IMR-90 (cell line): ENCODE measurements around the gene CEP290. TPM values are rescaled to one million over a fixed set of nuclear protein-coding genes. Genes with fewer than 3 reads are reported as not detected.

Experiments
- ATAC-seq: fragments of 200-7000 bp; cut with Tn5 transposase; 2 replicates; pipeline ENCODE4 v1.9.1; 2020; ENCODE audit warnings: low read depth, mild to moderate bottlenecking, moderate library complexity
- BruUV-seq: library from RNA; stranded (reverse); fragments of 400-500 nt; replicated peaks from 2 replicates; lab custom pipeline; 2021; lab: Mats Ljungman, UMichigan
- CTCF ChIA-PET: fragments of 300-600 bp; formaldehyde crosslinking; extraction: SDS; loops from one replicate; lab custom pipeline; 2021; ENCODE audit warnings: antibody characterized with exemption; lab: Yijun Ruan, JAX
- POLR2A ChIA-PET: fragments of 300-600 bp; sonication (Branson Sonifier 250); formaldehyde crosslinking; loops from one replicate; lab custom pipeline; 2022; ENCODE audit warnings: antibody characterized with exemption; ENCODE audit not compliant: unreplicated experiment; lab: Charles Lee
- DNase-seq: peaks from one replicate; pipeline ENCODE4 v3.0.0; 2013
- H2AFZ ChIP-seq: replicated peaks from 2 replicates; pipeline ENCODE3; 2013; ENCODE audit warnings: low read length, mild to moderate bottlenecking; ENCODE audit not compliant: poor library complexity
- H2AK5ac ChIP-seq: 2 replicates; pipeline ENCODE4 v1.6.1; 2013; ENCODE audit warnings: low read depth, low read length, inconsistent platforms
- H2AK9ac ChIP-seq: replicated peaks from 2 replicates; pipeline ENCODE3; 2013; ENCODE audit warnings: mild to moderate bottlenecking, low read depth, low read length, moderate library complexity; ENCODE audit not compliant: poor library complexity
- H2BK120ac ChIP-seq: 2 replicates; pipeline ENCODE4 v1.6.1; 2013; ENCODE audit warnings: low read depth, low read length, inconsistent platforms
- H2BK15ac ChIP-seq: 3 replicates; pipeline ENCODE4 v1.6.1; 2013; ENCODE audit warnings: low read depth, low read length, inconsistent platforms
- H2BK20ac ChIP-seq: 2 replicates; pipeline ENCODE4 v1.6.1; 2013; ENCODE audit warnings: low read depth, mild to moderate bottlenecking, inconsistent platforms, low read length, moderate library complexity
- H2BK5ac ChIP-seq: 2 replicates; pipeline ENCODE4 v1.6.1; 2013; ENCODE audit warnings: mild to moderate bottlenecking, low read depth, low read length, inconsistent platforms; ENCODE audit not compliant: poor library complexity, severe bottlenecking
- H3K14ac ChIP-seq: replicated peaks from 2 replicates; pipeline ENCODE4 v1.6.1; 2013; ENCODE audit warnings: low read depth, low read length, inconsistent platforms
- H3K18ac ChIP-seq: 2 replicates; pipeline ENCODE4 v1.6.1; 2013; ENCODE audit warnings: low read depth, low read length, control low read depth
- H3K23ac ChIP-seq: 2 replicates; pipeline ENCODE4 v1.6.1; 2013; ENCODE audit warnings: low read depth, low read length, inconsistent platforms
- H3K27ac ChIP-seq: 2 replicates; pipeline ENCODE4 v1.5.1; 2013; ENCODE audit warnings: mild to moderate bottlenecking, control low read depth, low read length; ENCODE audit not compliant: insufficient read depth
- H3K27me3 ChIP-seq: 2 replicates; pipeline ENCODE4 v1.6.1; 2013; ENCODE audit warnings: low read length; ENCODE audit not compliant: control insufficient read depth, insufficient read depth
- H3K36me3 ChIP-seq: 2 replicates; pipeline ENCODE4 v1.6.1; 2013; ENCODE audit warnings: low read length, mixed read lengths; ENCODE audit not compliant: control insufficient read depth, insufficient read depth
- H3K4ac ChIP-seq: 2 replicates; pipeline ENCODE4 v1.6.1; 2013; ENCODE audit warnings: low read depth, low read length, inconsistent platforms
- H3K4me1 ChIP-seq: 2 replicates; pipeline ENCODE4 v1.6.1; 2013; ENCODE audit warnings: low read length, mixed read lengths; ENCODE audit not compliant: control insufficient read depth, insufficient read depth
- H3K4me2 ChIP-seq: 2 replicates; pipeline ENCODE4 v1.6.1; 2013; ENCODE audit warnings: low read depth, mild to moderate bottlenecking, control low read depth, low read length, moderate library complexity
- H3K4me3 ChIP-seq: 2 replicates; pipeline ENCODE4 v1.5.1; 2013; ENCODE audit warnings: low read depth, mild to moderate bottlenecking, control low read depth, low read length, moderate library complexity; ENCODE audit not compliant: insufficient read depth
- H3K56ac ChIP-seq: 2 replicates; pipeline ENCODE4 v1.6.1; 2013; ENCODE audit warnings: low read length, inconsistent platforms; ENCODE audit not compliant: insufficient read depth; ENCODE audit errors: extremely low read depth
- H3K79me1 ChIP-seq, 2 experiments: 2 replicates each; pipeline ENCODE4 v1.6.1; 2013; ENCODE audit warnings: low read length in 2 of 2, inconsistent platforms in 1 of 2, low read depth in 1 of 2
- H3K9ac ChIP-seq: 2 replicates; pipeline ENCODE4 v1.6.1; 2013; ENCODE audit warnings: low read depth, low read length, control low read depth
- H3K9me1 ChIP-seq: 2 replicates; pipeline ENCODE4 v1.6.1; 2013; ENCODE audit warnings: low read length, inconsistent platforms; ENCODE audit not compliant: insufficient read depth
- H3K9me3 ChIP-seq: 2 replicates; pipeline ENCODE4 v1.6.1; 2013; ENCODE audit warnings: low read length; ENCODE audit not compliant: control insufficient read depth, insufficient read depth
- H4K20me1 ChIP-seq: 2 replicates; pipeline ENCODE4 v1.6.1; 2013; ENCODE audit warnings: low read length, inconsistent platforms; ENCODE audit not compliant: insufficient read depth
- H4K5ac ChIP-seq: 2 replicates; pipeline ENCODE4 v1.6.1; 2013; ENCODE audit warnings: mild to moderate bottlenecking, low read depth, low read length, control low read depth
- H4K8ac ChIP-seq, 2 experiments: 2 replicates each; pipeline ENCODE4 v1.6.1; 2013; ENCODE audit warnings: low read depth in 2 of 2, low read length in 2 of 2, control low read depth in 1 of 2, inconsistent platforms in 1 of 2
- H4K91ac ChIP-seq: 2 replicates; pipeline ENCODE4 v1.6.1; 2013; ENCODE audit warnings: low read depth, low read length, inconsistent platforms; ENCODE audit not compliant: insufficient read depth
- BHLHE40 ChIP-seq: fragments of 150-350 bp; IDR thresholded peaks from 2 replicates; pipeline ENCODE4 v1.6.1; 2016; ENCODE audit warnings: mild to moderate bottlenecking, low read depth, low read length
- CEBPB ChIP-seq: IDR thresholded peaks from 2 replicates; pipeline ENCODE4 v1.6.1; 2012; ENCODE audit warnings: low read depth, low read length, improper control_type of control experiment
- CHD1 ChIP-seq: IDR thresholded peaks from 2 replicates; pipeline ENCODE4 v1.6.1; 2012; ENCODE audit warnings: low read depth, low read length, improper control_type of control experiment
- ELK1 ChIP-seq: fragments of 150-350 bp; IDR thresholded peaks from 2 replicates; pipeline ENCODE4 v1.6.1; 2016; ENCODE audit warnings: low read depth, mild to moderate bottlenecking, low read length, moderate library complexity, borderline replicate concordance
- FOS ChIP-seq: fragments of 150-350 bp; IDR thresholded peaks from 2 replicates; pipeline ENCODE4 v1.6.1; 2016; ENCODE audit warnings: low read depth, low read length
- MAFK ChIP-seq: IDR thresholded peaks from 2 replicates; pipeline ENCODE4 v1.6.1; 2012; ENCODE audit warnings: low read depth, low read length, improper control_type of control experiment
- MAZ ChIP-seq: IDR thresholded peaks from 2 replicates; pipeline ENCODE4 v1.6.1; 2012; ENCODE audit warnings: low read depth, mild to moderate bottlenecking, low read length, improper control_type of control experiment, moderate library complexity, borderline replicate concordance
- MXI1 ChIP-seq: IDR thresholded peaks from 2 replicates; pipeline ENCODE4 v1.6.1; 2012; ENCODE audit warnings: low read depth, mild to moderate bottlenecking, low read length, moderate library complexity, borderline replicate concordance
- NFE2L2 ChIP-seq: fragments of 150-350 bp; IDR thresholded peaks from 2 replicates; pipeline ENCODE4 v1.6.1; 2016; ENCODE audit warnings: low read depth, mild to moderate bottlenecking, low read length
- POLR2A ChIP-seq: IDR thresholded peaks from 2 replicates; pipeline ENCODE4 v1.6.1; 2012; ENCODE audit warnings: mild to moderate bottlenecking, low read depth, low read length
- RCOR1 ChIP-seq: IDR thresholded peaks from 2 replicates; pipeline ENCODE4 v1.6.1; 2012; ENCODE audit warnings: mild to moderate bottlenecking, low read length, improper control_type of control experiment; ENCODE audit not compliant: insufficient replicate concordance
- RFX5 ChIP-seq: IDR thresholded peaks from 2 replicates; pipeline ENCODE4 v1.8.0; 2012; ENCODE audit warnings: low read depth, mild to moderate bottlenecking, low read length, moderate library complexity
- SMC3 ChIP-seq: fragments of 150-350 bp; IDR thresholded peaks from 2 replicates; pipeline ENCODE4 v1.6.1; 2016; ENCODE audit warnings: low read depth, mild to moderate bottlenecking, antibody characterized with exemption, low read length, moderate library complexity
- WGBS, 2 experiments: methylation state at CpG; one replicate each; pipeline versions ENCODE4 v1.1.5 to v1.1.7; 2013; ENCODE audit warnings: missing lambda C conversion rate in 2 of 2; ENCODE audit not compliant: insufficient read length in 1 of 2; ENCODE audit errors: extremely low coverage in 2 of 2; 5-methylcytosine and 5-hydroxymethylcytosine counted together
- dilution Hi-C: fragments of 300-500 bp; cut with HindIII; formaldehyde crosslinking; loops from one replicate; pipeline ENCODE4 v1.14.3; 2018; ENCODE audit warnings: low sequenced_read_pairs; ENCODE audit not compliant: unreplicated experiment
- in situ Hi-C: fragments of 300-500 bp; cut with MboI; formaldehyde crosslinking; loops from 3 replicates; pipeline ENCODE4 v1.14.3; 2019; ENCODE audit warnings: low sequenced_read_pairs, inconsistent platforms, mixed read lengths
- intact Hi-C: fragments of 100-400 bp; cut with micrococcal nuclease; formaldehyde crosslinking; loops from 2 replicates; pipeline ENCODE4 v1.10.0; 2022
- polyA plus RNA-seq, 3 experiments: library from polyadenylated mRNA; depleted of rRNA; stranded (reverse); fragments of >200 nt; gene quantifications; 2 replicates each; pipeline ENCODE4 v1.2.3, GENCODE V29; 2012; ENCODE audit warnings: low replicate concordance in 1 of 3
- total RNA-seq: library from RNA; depleted of rRNA; stranded (reverse); fragments of >200 nt; gene quantifications from 2 replicates; pipeline ENCODE4 v1.2.3, GENCODE V29; 2012

CEP290 gene
- total and polyA plus RNA-seq, 2 of the 4 experiments (the other 2 are of a cell fraction) = 4.3 to 7.9 TPM

DNA sequence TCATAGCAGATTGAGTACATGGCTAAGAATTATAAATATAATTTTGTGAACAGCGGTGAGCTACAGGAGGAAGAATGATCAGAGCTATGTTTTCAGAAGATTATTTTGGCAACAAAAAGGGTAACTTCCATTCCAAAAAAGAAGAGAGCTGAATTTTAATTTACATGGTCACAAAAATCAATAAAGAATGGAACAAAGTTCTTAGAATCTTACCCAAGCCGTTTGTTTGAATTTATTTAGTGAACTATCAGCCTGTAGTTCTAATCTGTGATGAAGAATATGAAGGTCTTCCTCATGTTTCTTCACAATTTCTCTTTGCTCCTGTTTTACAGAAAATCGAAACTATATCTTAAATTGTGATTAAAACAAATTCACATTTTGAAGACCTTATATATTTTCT is 58.3 kb downstream of the CEP290 start:
- H3K27me3 ChIP-seq = no peaks in the 10 kb centered on the region
- H3K9ac ChIP-seq = no peak overlapping the region
- no peaks in the 10 kb centered on the region for H3K9me3 ChIP-seq
- H3K79me1 ChIP-seq = no peaks in the 10 kb centered on the region
- no peak overlapping the region for H3K23ac ChIP-seq
- no peaks in the 10 kb centered on the region for H3K4me1 ChIP-seq
- no peak overlapping the region for H2BK20ac ChIP-seq
- H2BK5ac ChIP-seq = no peak overlapping the region
- H3K27ac ChIP-seq = no peak overlapping the region
- H3K14ac ChIP-seq = no peak overlapping the region
- intact Hi-C loops (no loop called here), dilution Hi-C loops (no loop called here), in situ Hi-C loops (no loop called here)
- TF ChIP-seq FOS (no peak), MXI1 (no peak), CHD1 (no peak), MAFK (no peak), ELK1 (no peak), POLR2A (no peak), RFX5 (no peak), NFE2L2 (no peak), SMC3 (no peak), RCOR1 (no peak), BHLHE40 (no peak), CEBPB (no peak), MAZ (no peak)
- ATAC-seq (no peak), DNase-seq (no peak)
- no peak overlapping the region for H3K18ac ChIP-seq
- H3K9me1 ChIP-seq = no peaks in the 10 kb centered on the region; the same call in 1 of the 2 replicates
- BruUV-seq = no TSS peak
- H2BK15ac ChIP-seq = no peak overlapping the region
- H4K8ac ChIP-seq = no peak overlapping the region
- peaks cover 10% of the 10 kb centered on the region for H3K36me3 ChIP-seq
- H4K5ac ChIP-seq = no peak overlapping the region
- no peak overlapping the region for H3K4me3 ChIP-seq
- no CpG with 5 or more reads among the region's 3 CpGs for WGBS, 2 experiments
- POLR2A ChIA-PET = no interaction called here
- H4K91ac ChIP-seq = no peak overlapping the region
- no peak overlapping the region for H2BK120ac ChIP-seq
- no peak overlapping the region for H3K4me2 ChIP-seq
- no peak overlapping the region for H3K4ac ChIP-seq
- H2AK9ac ChIP-seq = no peak overlapping the region
- CTCF ChIA-PET = no interaction called here
- no peak overlapping the region for H2AFZ ChIP-seq
- no peak overlapping the region for H3K56ac ChIP-seq
- H2AK5ac ChIP-seq = no peak overlapping the region
- H4K20me1 ChIP-seq = no peaks in the 10 kb centered on the region
